GM15510 (cell line): ENCODE results near the gene ASCL2.

Source experiments
- POLR2A ChIP-seq: IDR thresholded peaks from 3 replicates; pipeline ENCODE4 v1.6.1; 2011; ENCODE audit warnings: borderline replicate concordance; ENCODE audit not compliant: insufficient read length; ENCODE audit errors: extremely low read depth

The ASCL2 gene

GRCh38 chr11:2233693-2234455 is 36.5 kb downstream of the ASCL2 start:
- TF ChIP-seq POLR2A, result no peak

GRCh38 chr11:2229713-2230297 is 40.6 kb downstream of the ASCL2 start:
- TF ChIP-seq POLR2A, result no peak

- no peak for TF ChIP-seq POLR2A
Measured at GRCh38 chr11:2224254-2224653, 46.1 kb downstream of the ASCL2 start.

- no peak for TF ChIP-seq POLR2A
Measured at GRCh38 chr11:2223153-2223794, 47.1 kb downstream of the ASCL2 start.

- TF ChIP-seq POLR2A, result no peak
Measured at GRCh38 chr11:2222451-2222850, 47.9 kb downstream of the ASCL2 start.

DNA sequence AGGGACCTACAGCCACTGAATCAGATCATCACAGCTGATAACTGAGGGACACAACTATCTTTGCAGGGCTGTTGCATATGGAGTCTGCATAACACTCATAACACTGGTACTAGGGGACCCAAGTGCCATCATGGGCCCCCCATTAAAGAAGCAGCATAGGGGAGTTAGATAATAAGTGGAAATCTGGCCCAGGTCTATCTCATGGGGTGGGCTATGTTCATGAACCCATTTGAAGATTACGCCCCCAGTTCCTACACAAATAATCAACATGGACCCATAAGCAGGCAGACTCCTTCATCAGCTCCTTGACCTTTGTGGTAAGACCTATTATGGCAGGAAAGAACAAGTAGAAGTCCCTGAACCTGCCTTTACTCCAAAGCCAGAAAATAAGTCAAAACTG is 48.8 kb downstream of the ASCL2 start:
- no peak for TF ChIP-seq POLR2A

DNA sequence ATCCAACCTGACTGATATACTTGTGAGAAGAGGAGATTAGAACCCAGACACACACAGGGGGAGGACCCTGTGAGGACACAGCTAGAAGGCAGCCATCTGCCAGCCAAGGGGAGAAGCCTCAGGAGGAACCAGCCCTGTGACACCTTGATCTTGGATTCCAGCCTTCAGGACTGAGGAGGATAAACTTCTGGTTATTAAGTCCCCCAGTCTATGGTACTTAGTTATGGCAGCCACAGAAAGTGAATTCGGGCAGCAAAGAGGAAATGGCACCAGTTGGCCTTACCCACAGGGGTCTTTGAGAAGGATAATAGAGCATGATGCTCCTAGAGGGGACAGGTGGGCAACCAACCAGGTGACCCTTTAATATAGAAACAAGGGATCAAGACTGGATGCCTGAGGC is 49.4 kb downstream of the ASCL2 start:
- TF ChIP-seq POLR2A, result no peak

- no peak for TF ChIP-seq POLR2A
Measured at GRCh38 chr11:2220173-2220771, 50.1 kb downstream of the ASCL2 start.

DNA sequence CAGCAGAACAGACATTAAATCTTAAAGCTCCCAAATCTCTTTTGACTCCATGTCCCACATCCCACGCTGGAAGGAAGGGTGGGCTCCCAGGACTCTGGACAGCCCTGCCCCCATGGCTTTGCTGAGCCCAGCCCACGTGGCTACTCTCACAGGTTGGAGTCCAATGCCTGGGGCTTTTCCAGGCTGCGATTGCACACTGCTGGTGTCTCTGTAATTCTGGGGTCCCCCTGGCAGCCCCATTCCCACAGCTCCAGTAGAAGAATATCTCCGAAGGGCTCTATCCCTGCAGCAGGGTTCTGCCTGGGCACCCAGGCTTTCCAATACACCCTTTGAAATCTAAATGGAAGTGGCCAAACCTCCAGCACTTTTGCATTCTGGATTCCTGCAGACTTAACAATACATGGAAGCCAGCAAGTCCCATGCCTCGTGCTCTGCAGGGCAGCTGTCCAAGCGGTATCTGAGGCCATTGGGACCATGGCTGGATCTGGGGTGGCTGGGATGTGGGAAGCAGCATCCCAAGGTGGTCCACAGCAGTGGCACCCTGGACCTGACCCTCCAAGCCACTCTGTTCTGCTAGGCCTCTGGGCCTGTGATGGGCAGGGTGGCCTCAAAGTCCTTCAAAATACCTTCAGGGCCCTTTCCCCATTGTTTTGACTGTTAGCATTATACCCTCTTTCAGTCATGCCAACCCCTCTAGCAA is 50.9 kb downstream of the ASCL2 start:
- no peak for TF ChIP-seq POLR2A
